Choroid plexus epithelial cell (primary cell): ENCODE measurements around the gene LHX3.

Experiments
- DNase-seq: peaks from one replicate; pipeline ENCODE4 v3.0.0-alpha.2; 2010; ENCODE audit warnings: low read depth
- H3K4me3 ChIP-seq: 2 replicates; pipeline ENCODE4 v1.5.1; 2011; ENCODE audit warnings: low read depth, mild to moderate bottlenecking, control low read depth, low read length, moderate library complexity
- CTCF ChIP-seq: conservative IDR thresholded peaks from 2 replicates; pipeline ENCODE4 v1.5.1; 2011; ENCODE audit warnings: low read depth, mild to moderate bottlenecking, control low read depth, inconsistent platforms, low read length, moderate library complexity

The LHX3 gene

GRCh38 chr9:136235171-136235570 lies 30.2 kb upstream of the LHX3 start:
- H3K4me3 ChIP-seq = no peak overlapping the region
- TF ChIP-seq CTCF = no peak
- DNase-seq = no peak

DNA sequence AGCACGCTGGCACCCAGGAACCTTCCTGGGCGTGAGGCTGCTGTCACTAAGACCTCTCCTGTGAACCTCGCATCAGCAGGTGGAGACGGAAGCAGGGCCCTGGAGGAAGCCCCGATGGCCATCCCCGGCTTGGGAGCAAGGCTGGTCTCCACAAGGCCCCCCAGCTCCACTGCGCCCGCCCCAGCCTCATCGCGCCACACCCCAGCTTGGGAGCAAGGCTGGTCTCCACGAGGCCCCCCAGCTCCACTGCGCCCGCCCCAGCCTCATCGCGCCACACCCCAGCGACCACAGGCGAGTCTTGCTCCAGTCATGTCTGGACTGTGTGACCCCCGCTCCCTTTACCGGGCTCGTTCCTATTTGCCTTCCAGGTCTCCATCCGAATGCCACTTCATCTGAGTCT lies 29.7 kb upstream of the LHX3 start:
- TF ChIP-seq CTCF = no peak
- no peak for DNase-seq
- no peak overlapping the region for H3K4me3 ChIP-seq

- TF ChIP-seq CTCF = no peak
- DNase-seq = no peak
- no peak overlapping the region for H3K4me3 ChIP-seq
Measured at GRCh38 chr9:136233868-136234267, 28.9 kb upstream of the LHX3 start.

- H3K4me3 ChIP-seq = no peak overlapping the region
- no peak for DNase-seq
- no peak for TF ChIP-seq CTCF
Measured at GRCh38 chr9:136233411-136233810, 28.5 kb upstream of the LHX3 start.

- TF ChIP-seq CTCF = no peak
- H3K4me3 ChIP-seq = no peak overlapping the region
- no peak for DNase-seq
Measured at GRCh38 chr9:136232969-136233368, 28.0 kb upstream of the LHX3 start.

DNA sequence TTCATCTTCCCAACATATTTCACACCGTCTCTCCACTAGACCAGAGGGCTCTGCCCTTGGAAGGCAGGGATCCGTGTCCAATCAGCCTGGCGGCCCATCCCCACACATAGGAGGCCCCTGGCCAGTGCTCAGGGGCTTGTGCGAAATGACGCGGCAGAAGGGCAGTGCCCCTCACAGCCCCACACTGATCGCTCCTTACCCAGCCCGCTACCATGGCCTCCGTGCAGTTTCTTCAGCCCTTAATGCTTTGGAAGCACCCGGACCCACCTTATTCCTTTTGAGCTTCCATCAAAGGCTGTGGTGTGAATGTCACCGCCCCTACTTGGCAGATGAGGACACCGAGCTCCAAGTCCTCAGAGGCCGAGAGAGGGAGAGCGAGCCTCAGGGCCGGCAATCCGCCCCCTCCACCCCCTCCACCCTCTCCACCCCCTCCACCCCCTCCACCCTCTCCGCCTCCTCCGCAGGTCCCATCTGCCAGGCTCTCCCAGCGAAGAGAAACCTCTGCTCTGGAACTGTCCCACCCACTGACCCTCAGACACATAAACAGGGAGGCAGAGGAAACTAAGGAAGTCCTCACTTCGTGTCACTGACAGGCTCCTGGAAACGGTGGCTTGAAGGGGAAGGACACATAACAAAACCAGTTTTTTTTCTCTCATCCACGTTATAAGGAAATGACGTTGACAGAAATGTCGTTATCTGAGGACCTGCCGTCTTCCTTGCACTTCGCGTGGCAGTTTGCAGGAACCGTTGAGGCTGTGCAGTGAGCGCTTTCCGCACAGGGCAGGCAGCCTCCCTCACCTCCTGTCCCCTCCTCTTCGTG lies 26.8 kb upstream of the LHX3 start:
- no peak overlapping the region for H3K4me3 ChIP-seq
- no peak for DNase-seq
- no peak for TF ChIP-seq CTCF

DNA sequence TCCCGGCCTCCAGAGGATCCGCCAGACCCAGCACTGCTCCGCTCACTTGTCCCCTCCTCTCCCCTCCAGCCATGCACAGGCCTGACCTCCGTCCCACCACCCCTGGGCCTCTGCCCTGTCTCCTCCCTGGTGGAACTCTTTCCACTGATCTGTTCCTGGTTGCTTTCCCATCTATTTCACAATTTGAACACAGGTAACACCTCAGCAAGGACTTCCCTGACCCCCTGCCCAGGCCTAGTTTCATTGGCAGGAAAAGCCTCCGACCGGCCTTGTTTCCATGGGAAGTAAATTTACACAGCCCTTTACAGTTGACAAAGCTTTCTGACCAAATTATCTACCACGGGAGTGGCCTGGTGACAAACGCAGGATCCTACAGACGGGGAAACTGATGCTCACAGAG lies 25.8 kb upstream of the LHX3 start:
- TF ChIP-seq CTCF = no peak
- no peak overlapping the region for H3K4me3 ChIP-seq
- no peak for DNase-seq
